GM12891 (cell line): ENCODE measurements around the gene PPP6R1.

ENCODE experiments used
- DNase-seq: peaks from one replicate; pipeline ENCODE4 v3.0.0; 2011; ENCODE audit warnings: low spot score; ENCODE audit not compliant: insufficient read length
- FAIRE-seq: peaks from 2 replicates; lab custom pipeline; 2011; peaks lifted over from hg19 to GRCh38; lab: Jason Lieb, UNC
- PAX5 ChIP-seq: IDR thresholded peaks from 2 replicates; pipeline ENCODE4 v1.6.1; 2011; ENCODE audit warnings: low read length, moderate library complexity, mild to moderate bottlenecking; ENCODE audit not compliant: insufficient read depth, severe bottlenecking
- POLR2A ChIP-seq: IDR thresholded peaks from 2 replicates; pipeline ENCODE4 v1.6.1; 2011; ENCODE audit warnings: low read depth, low read length, control low read depth
- POLR2AphosphoS5 ChIP-seq: IDR thresholded peaks from 2 replicates; pipeline ENCODE4 v1.6.1; 2011; ENCODE audit warnings: low read depth, low read length, control low read depth
- POU2F2 ChIP-seq: IDR thresholded peaks from 2 replicates; pipeline ENCODE4 v1.6.1; 2011; ENCODE audit warnings: low read depth, mild to moderate bottlenecking, control low read depth, low read length, moderate library complexity
- SPI1 ChIP-seq: IDR thresholded peaks from 2 replicates; pipeline ENCODE4 v1.6.1; 2011; ENCODE audit warnings: low read depth, low read length, control low read depth
- TAF1 ChIP-seq: IDR thresholded peaks from 2 replicates; pipeline ENCODE4 v1.6.1; 2011; ENCODE audit warnings: low read depth, low read length, control low read depth

PPP6R1 gene

GRCh38 chr19:55252760-55253663, 5.8 kb downstream of the PPP6R1 start:
- TF ChIP-seq TAF1: no peak
- no peak for FAIRE-seq
- no peak for DNase-seq

GRCh38 chr19:55251341-55252081, 7.3 kb downstream of the PPP6R1 start:
- peak; percentile 5 for FAIRE-seq
- no peak for TF ChIP-seq POLR2AphosphoS5
- TF ChIP-seq POU2F2: no peak
- DNase-seq: no peak

DNA sequence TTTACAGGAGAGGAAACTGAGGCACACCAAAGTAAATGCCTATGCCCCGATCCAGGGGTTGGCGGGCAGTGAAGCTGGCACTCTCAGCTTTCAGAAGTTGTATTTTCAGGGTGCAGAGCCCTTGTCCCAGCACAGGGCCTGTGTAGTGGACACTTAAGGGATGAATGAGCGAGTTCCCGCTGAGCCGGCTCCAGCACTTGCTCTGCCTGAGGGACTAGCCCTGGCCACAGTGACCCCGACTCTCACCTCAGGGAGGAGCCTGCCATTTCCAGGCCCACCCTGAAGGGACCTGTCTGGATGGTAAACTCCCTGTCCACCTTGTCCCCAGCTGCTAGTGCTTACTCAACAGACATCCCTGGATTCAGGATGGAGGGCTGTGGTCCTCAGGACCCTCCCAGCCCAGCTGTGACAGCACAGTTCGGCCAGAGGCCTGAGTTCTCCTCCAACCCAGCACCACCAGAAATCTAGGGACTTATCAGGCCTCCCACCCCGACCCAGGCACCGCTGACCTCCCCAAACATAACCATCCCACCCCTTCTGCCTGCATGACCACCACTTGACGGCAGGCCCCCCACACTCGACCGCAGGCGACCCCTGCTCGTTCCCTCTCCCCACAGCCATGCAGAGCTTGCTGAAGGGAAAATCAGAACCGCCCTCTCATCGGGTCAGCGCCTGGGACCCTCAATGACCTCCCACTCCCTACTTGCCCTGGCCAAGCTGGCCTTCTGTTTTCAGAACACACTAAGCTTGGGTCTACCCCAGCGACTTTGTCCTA, 8.4 kb downstream of the PPP6R1 start:
- FAIRE-seq (no peak), DNase-seq (no peak)
- TF ChIP-seq PAX5 (no peak), TAF1 (no peak), POLR2AphosphoS5 (no peak), POU2F2 (no peak), POLR2A (no peak)

DNA sequence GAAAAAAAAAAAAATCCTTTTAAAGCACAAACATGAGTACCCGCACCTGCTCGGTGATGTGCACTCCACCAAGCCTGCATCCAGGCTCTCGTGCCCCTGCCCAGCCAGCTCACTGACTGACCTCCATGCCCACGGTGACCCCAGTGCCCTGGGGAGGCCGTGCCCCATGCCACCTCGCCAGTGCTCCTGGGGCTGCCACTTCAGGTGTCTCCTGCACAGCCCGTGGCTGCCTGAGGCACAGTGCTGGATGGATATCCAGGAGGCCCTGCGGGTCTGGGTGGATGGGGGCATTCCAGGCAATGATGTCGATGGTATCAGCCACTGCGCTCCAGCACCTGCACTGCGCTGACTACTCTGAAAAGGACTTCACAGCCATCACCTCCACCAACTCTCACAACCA, 9.0 kb downstream of the PPP6R1 start:
- FAIRE-seq: no peak
- TF ChIP-seq PAX5 (no peak), POU2F2 (no peak), SPI1 (no peak), TAF1 (no peak), POLR2A (no peak), POLR2AphosphoS5 (no peak)
- DNase-seq: no peak

- no peak for TF ChIP-seq PAX5
- no peak for TF ChIP-seq SPI1
- no peak for TF ChIP-seq POLR2A
- no peak for TF ChIP-seq POU2F2
- TF ChIP-seq TAF1: no peak
- TF ChIP-seq POLR2AphosphoS5: no peak
- FAIRE-seq: no peak
- DNase-seq: no peak
These were observed 10.1 kb downstream of the PPP6R1 start for GRCh38 chr19:55248704-55249103.

DNA sequence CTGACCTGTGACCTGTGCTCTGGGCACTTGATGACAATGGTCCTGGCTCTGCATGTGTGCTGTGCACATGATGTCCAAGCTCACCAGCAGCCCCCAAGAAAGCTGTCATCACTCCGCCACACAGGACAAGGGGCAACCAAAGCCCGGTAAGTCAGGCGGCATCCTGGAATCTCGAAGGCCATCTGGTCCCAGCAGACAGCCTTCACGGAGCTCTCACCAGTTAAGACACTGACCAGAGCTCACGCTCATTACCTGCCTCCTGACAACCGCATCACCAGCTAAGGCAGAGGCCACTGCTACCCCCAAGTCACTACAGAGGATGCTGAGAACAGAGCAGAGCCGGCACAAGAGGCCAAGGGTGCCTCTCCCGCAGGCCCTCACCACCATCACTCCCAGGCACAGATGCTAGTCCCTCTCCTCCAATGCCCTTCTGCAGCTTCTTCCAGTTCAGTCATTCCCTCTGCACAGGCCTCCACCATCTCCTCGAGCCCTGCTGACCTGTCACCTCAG, 10.6 kb downstream of the PPP6R1 start:
- DNase-seq: no peak
- TF ChIP-seq POLR2A (0 out of 2 replicates have a peak, but pooled peaks have one; percentile 18), PAX5 (no peak), POLR2AphosphoS5 (no peak), POU2F2 (no peak)
- no peak for FAIRE-seq

DNA sequence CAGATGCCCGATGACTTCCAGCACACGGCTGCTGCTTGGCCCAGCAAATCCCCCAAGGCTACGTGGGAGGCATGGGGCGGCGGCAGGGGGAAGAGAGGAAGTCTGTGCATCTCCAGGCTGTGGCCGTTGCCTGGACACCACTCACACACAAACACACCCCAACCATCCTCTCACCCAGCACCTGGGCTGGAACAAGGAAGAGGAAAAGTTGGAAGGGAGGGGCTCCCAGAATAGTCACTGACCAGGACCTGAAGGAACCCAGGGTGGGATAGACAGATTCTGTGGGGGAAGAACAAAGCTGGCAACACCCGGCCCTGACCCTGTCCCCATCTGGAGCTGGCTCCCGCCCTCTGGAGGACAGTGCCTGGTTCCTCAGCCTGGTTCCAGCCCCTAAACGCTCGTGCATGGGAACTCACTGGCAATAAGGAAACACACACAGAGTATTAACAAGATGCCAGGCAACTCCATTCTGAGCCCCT, 11.2 kb downstream of the PPP6R1 start:
- FAIRE-seq (no peak), DNase-seq (no peak)

GRCh38 chr19:55246462-55247451, 12.1 kb downstream of the PPP6R1 start:
- DNase-seq (no peak), FAIRE-seq (no peak)
- TF ChIP-seq SPI1 (no peak), PAX5 (no peak), TAF1 (no peak), POLR2AphosphoS5 (no peak), POU2F2 (no peak), POLR2A (no peak)

More for the DNA sequence above, 11.2 kb downstream of the PPP6R1 start:
- TF ChIP-seq SPI1 (no peak), POLR2AphosphoS5 (no peak), POU2F2 (no peak), TAF1 (no peak), PAX5 (no peak), POLR2A (no peak)
